HG03095 (cell line): Measurements from ENCODE around the gene SHMT1.
"Not testable (repeated sequence)": the region's sequence is repeated elsewhere in the genome, so short reads cannot be mapped to it uniquely, and the experiment has no call there.

Experiments used
- ATAC-seq: cut with Tn5 transposase; IDR thresholded peaks from one replicate; pipeline ENCODE4 v1.9.1; 2021; ENCODE audit warnings: moderate library complexity; ENCODE audit not compliant: unreplicated experiment

Gene SHMT1

DNA sequence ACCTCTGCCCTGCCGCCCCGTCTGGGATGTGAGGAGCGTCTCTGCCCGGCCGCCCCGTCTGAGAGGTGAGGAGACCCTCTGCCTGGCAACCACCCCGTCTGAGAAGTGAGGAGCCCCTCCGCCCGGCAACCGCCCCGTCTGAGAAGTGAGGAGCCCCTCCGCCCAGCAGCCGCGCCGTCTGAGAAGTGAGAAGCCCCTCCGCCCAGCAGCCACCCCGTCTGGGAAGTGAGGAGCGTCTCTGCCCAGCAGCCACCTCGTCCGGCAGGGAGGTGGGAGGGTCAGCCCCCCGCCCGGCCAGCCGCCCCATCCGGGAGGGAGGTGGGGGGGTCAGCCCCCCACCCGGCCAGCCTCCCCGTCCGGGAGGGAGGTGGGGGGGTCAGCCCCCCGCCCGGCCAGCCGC lies 65.3 kb downstream of the SHMT1 start:
- ATAC-seq: not testable (repeated sequence)

- ATAC-seq: no peak
These were observed 71.4 kb downstream of the SHMT1 start for GRCh38 chr17:18291718-18292540.

DNA sequence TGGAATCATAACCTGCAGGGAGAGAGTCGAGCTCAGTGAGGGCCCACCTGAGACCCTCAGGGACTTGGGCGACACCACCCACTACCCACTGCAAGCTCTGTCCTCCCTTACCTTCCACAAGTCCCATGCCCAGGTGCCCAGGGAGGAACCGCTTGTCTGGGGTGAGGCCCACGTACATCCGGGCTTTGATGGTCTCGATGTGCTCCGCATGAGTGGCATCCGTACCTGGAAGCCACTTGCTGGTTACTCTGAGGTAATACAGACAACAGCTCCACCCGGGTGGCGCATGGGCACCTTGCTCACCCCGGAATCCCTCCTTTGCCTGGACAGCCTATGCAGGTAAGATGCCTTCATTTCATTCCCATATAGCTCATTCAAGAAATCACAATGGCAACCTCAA lies 78.1 kb downstream of the SHMT1 start:
- ATAC-seq: no peak

DNA sequence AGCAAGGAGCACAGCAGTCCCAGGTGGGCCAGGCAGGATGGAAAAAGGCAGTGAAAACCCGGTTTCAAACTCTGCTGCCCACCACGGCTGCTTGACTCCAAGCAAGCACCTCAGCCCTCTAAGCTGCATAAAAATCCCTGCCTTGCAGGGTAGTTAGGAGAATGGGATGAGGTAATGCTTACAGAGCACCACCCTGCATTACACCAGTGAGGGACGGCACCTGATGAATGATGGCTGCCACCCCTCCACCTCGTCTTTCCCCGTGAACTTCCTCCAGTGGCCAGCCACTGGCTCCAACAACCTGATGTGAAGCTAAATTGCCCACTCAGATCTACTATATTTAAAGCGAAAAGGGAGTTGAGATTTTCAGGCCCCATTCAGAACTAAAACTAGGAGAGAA lies 81.6 kb downstream of the SHMT1 start:
- no peak for ATAC-seq

- ATAC-seq: no peak
These were observed 82.5 kb downstream of the SHMT1 start for GRCh38 chr17:18280766-18281371.

DNA sequence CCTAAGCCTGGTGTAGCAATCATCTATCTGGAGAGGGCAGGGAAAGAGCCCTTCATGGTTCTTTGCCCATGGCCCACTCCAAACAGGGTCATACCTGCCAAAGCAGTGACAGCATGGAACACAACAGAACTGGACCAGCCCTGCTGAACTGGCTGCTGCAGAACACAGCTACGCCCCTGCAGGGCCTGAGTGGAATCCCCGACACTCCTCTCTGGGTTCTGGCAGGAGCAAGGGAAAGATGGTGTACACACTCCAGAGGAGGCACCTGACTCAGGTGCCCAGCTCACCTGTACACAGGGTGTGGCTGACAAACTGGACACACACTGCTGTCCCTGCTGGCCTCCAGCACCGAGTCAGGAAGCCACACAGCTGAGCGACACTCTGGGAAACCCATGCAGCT lies 83.1 kb downstream of the SHMT1 start:
- ATAC-seq: no peak

- ATAC-seq: no peak
These were observed 84.5 kb downstream of the SHMT1 start for GRCh38 chr17:18278867-18279266.
